OCI-LY1 (cell line): ENCODE data around the gene ADAT3.

Source experiments
- CTCF ChIP-seq: fragments of 200-600 bp; sonication (generic), shearing (Covaris generic); IDR thresholded peaks from 2 replicates; pipeline ENCODE4 v1.5.1; 2017; ENCODE audit warnings: mild to moderate bottlenecking, antibody characterized with exemption, low read length, moderate library complexity, mixed read lengths
- EZH2 ChIP-seq: fragments of 200-600 bp; sonication (generic), shearing (Covaris generic); IDR thresholded peaks from 2 replicates; pipeline ENCODE4 v1.8.0; 2017; ENCODE audit warnings: borderline replicate concordance, mixed run types, mild to moderate bottlenecking, antibody characterized with exemption, low read length, moderate library complexity, mixed read lengths

GRCh38 chr19:1905110-1905862, at the start of gene ADAT3, which contains the start of gene SCAMP4:
- TF ChIP-seq CTCF (no peak), EZH2 (no peak)
